GM19438 (cell line): ENCODE measurements around the gene PHKG1.
"Not testable (repeated sequence)": the region's sequence is repeated elsewhere in the genome, so short reads cannot be mapped to it uniquely, and the experiment has no call there.

Experiments used
- ATAC-seq: cut with Tn5 transposase; IDR thresholded peaks from one replicate; pipeline ENCODE4 v1.9.1; 2021; ENCODE audit warnings: low read depth; ENCODE audit not compliant: unreplicated experiment

Gene PHKG1

DNA sequence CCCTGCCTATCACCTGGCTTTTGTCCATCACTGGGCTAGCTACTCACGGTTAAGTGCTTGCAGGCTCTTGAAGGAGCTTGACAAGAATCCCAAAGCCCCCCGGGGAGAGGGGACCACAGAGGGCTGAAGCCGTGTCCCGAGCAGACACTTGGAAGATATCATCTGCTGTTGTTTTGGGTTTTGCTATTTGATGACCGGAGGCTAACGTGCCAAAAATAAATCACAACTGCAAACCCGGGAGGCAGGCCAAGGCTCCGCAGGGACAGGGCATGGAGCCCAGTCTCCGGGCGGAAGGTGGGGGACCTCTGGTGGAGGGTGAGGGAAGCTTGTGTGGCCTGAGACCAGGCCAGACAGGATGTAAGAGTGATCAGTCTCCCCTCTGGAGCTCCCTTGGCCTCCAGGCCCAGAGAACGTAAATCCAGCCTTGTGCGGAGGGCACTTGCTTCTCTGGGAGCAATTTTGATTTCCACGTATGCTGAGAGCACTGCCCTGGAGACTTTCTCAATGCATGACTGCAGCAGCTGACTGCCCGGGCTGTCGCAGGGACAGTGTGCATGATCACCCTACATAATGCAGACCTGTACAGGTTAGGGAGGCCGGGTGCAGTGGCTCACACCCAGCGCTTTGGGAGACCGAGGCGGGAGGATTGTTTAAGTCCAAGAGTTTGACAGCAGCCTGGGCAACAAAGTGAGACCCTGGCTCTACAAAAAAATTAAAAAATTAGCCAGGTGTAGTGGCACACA, at the start of gene PHKG1:
TSS of gene PHKG1 (minus strand) at position 164 of the 743 bp plus-strand sequence. CDS start 4,011 bp downstream, outside the sequence.
- no peak for ATAC-seq

- ATAC-seq, result not testable (repeated sequence)
These were observed 38.3 kb upstream of the PHKG1 start for GRCh38 chr7:56131062-56131461.

DNA sequence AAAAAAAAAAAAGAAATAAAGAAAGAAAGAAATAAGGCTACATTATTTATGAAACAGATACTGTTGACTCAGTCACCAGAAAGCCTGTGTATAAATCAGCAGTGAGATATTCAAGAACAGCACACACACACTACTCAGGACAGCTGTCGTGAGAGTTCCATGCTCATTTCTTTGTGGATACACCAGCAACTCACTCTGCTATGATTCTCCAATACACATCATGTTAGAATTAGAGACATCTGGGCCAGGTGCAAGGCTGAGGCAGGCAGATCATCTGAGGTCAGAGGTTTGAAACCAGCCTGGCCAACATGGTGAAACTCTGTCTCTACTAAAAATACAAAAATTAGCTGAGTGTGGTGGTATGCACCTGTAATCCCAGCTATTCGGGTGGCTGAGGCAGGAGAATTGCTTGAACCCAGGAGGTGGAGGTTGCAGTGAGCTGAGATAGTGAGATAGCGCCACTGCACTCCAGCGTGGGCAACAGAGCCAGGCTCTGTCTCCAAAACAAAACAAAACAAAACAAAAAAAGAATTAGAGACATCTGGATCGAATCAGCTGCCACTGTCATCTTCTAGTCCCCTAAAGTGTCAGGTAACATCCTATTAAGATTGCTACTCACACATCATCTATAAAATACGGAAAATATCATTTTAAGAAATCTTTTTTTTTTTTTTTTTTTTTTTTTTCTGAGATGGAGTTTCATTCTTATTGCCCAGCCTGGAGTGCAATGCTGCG, 34.7 kb upstream of the PHKG1 start:
- no peak for ATAC-seq

- ATAC-seq, result no peak
These were observed 33.1 kb upstream of the PHKG1 start for GRCh38 chr7:56125831-56126230.

GRCh38 chr7:56124981-56125380, 32.2 kb upstream of the PHKG1 start:
- no peak for ATAC-seq

DNA sequence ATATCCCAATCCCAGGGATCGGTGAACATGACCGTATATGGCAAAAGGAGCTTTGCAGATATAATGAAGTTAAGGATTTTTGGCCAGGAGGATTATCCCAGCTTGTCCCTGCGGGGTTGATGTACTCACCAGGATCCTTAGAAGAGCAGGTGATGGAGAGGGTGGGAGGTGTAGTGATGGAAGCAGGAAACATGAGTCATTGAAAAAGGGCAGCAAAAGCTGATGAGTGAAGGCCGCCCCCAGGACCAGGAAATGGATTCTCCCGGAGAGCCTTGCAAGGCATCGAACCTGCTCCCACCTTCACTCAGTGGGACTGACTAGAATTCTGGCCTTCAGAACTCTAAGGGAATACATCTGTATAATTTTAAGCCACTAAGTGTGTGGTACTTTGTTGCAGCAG, 28.7 kb upstream of the PHKG1 start:
- ATAC-seq, result no peak

GRCh38 chr7:56115852-56116538, 23.2 kb upstream of the PHKG1 start, which contains the start of gene NUPR2:
Gene NUPR2 (minus strand): TSS chr7:56116417. CDS start chr7:56116314, 103 bp downstream.
- ATAC-seq, result no peak

DNA sequence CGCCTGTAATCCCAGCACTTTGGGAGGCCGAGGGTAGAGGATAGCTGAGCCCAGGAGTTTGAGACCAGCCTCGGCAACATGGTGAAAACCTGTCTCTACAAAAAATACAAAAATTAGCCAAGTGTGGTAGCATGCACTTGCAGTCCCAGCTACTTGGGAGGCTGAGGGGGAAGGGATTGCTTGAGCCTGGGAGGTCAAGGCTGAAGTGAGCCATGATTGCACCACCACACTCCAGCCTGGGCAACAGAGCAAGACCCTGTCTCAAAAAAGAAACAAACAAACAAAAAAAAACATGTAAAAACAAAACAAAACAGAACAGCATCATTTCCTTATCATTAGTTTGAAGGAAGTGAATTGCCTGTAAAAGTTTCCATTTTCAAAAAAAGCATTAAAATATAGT, 19.5 kb upstream of the PHKG1 start:
- ATAC-seq, result not testable (repeated sequence)

GRCh38 chr7:56110611-56111010, 17.9 kb upstream of the PHKG1 start:
- no peak for ATAC-seq

GRCh38 chr7:56107954-56108258, 15.2 kb upstream of the PHKG1 start:
- no peak for ATAC-seq

DNA sequence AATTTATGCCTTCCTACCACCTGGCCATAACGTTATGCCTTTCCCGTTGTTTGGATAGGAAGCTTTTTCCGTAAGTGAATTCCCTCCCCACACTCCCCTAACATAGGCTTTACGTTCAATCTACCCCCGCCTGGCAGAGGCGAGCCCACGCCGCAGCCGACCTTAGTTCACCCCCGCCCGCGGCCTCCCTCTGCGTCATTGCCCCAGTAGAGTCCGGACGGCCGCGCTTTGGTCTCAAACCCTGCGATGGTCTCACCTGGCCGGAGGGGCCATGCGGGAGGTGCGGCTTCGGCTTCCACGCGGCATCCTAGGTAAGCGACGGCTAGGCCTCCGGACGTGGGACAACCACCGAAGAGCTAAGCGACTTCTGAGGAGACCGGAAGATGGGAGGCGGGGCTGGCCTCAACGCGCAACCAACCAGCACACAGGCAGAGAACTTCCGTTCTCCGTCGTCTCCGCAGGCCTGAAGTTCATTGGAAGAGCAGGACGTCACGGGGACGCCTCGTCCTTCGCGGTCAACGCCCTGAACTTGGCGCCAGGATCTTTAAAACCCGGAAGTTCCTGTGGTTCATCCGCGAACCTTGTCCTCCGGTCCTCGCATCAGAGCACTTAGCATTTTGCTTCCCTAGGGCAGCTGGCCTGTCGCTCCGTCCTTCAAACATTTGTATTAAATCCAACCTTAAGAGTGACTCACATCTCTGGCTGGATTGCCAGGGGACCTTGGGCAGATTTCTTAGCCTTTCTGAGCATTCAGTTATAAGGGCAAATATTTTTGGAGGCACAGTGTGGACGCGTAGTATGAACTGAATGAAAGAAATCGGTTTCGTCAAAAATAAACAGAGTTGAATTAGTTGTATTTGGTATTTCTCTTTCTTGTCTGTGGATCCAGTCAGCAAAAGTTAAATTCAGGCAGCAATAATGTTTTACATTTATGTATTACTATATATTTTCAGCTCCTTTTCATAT, 13.6 kb upstream of the PHKG1 start, which contains the start of gene CHCHD2:
TSS of gene CHCHD2 (minus strand) at position 369 of the 966 bp plus-strand sequence. CDS start at position 306, 63 bp downstream.
- ATAC-seq, result peak; percentile 100

GRCh38 chr7:56105508-56105907, 12.8 kb upstream of the PHKG1 start:
- ATAC-seq, result peak; percentile 26

- not testable (repeated sequence) for ATAC-seq
These were observed 11.4 kb upstream of the PHKG1 start for GRCh38 chr7:56104138-56104537.

DNA sequence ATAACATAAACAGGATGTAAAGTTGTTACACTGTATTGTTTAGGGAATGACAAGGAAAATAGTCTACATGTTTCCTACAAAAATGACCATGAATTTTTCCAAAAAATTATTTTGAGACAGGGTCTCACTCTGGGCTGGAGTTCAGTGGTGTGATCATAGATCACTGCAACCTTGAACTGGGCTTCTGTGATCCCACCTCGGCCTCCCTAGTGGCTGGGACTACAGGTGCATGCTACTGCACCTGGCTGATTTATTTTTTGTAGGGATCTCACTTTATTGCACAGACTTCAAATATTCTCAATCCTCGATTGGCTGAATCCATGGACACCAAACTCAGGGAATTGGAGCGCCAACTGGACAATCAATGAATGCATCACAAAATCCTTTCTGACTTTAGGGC, 6.9 kb upstream of the PHKG1 start:
- no peak for ATAC-seq

GRCh38 chr7:56098187-56099008, 5.6 kb upstream of the PHKG1 start:
- not testable (repeated sequence) for ATAC-seq

- no peak for ATAC-seq
These were observed 4.9 kb upstream of the PHKG1 start for GRCh38 chr7:56097700-56098099.

DNA sequence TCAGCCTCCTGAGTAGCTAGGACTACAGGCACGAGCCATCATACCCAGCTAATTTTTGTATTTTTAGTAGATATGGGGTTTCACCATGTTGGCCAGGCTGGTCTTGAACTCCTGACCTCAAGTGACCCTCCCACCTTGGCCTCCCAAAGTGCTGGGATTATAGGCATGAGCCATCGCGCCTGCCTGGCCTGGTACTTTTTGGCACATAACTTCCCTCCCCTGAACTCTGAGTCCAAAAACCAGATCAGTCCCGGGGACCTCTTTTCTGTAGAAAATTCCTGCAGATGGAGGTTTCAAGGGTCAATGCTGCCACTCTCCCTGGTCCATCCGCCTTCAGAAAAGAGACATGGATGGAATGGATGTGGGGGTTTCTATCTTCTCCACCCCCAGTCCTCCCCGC, 364 bp downstream of the PHKG1 start:
- ATAC-seq, result not testable (repeated sequence)

GRCh38 chr7:56091591-56091990, 1.2 kb downstream of the PHKG1 start:
- ATAC-seq, result no peak

- no peak for ATAC-seq
These were observed 5.3 kb downstream of the PHKG1 start for GRCh38 chr7:56087445-56087844.
